Neural cell (in vitro differentiated cells): Measurements from ENCODE around the gene TBXA2R. TPM values are rescaled to one million over a fixed set of nuclear protein-coding genes. Genes with fewer than 3 reads are reported as not detected.

Source experiments
- H2AFZ ChIP-seq: fragments of 200-600, 300-800 bp; sonication (generic), shearing (Covaris generic); 2 replicates; pipeline ENCODE4 v1.6.0; 2014; ENCODE audit warnings: low read depth, mild to moderate bottlenecking, antibody characterized with exemption, low read length, moderate library complexity
- H3F3A ChIP-seq: fragments of 200-600 bp; shearing (Covaris generic); 2 replicates; pipeline ENCODE4 v1.6.1; 2016; ENCODE audit warnings: mild to moderate bottlenecking, moderate library complexity, mixed read lengths, antibody characterized with exemption, low read length; ENCODE audit not compliant: insufficient read depth, poor library complexity, severe bottlenecking
- H3K27ac ChIP-seq: fragments of 200-600, 300-800 bp; sonication (generic), shearing (Covaris generic); 2 replicates; pipeline ENCODE4 v1.5.1; 2014; ENCODE audit warnings: mild to moderate bottlenecking, low read length, moderate library complexity
- H3K27me3 ChIP-seq: fragments of 300-800, 200-600 bp; sonication (generic), shearing (Covaris generic); 2 replicates; pipeline ENCODE4 v1.6.0; 2014; ENCODE audit warnings: mild to moderate bottlenecking, low read depth, low read length, moderate library complexity; ENCODE audit not compliant: insufficient read depth
- H3K36me3 ChIP-seq: fragments of 300-800, 200-600 bp; sonication (generic), shearing (Covaris generic); 2 replicates; pipeline ENCODE4 v1.5.1; 2014; ENCODE audit warnings: mild to moderate bottlenecking, antibody characterized with exemption, low read length, moderate library complexity; ENCODE audit not compliant: insufficient read depth
- H3K4me2 ChIP-seq: fragments of 300-800, 200-600 bp; sonication (generic), shearing (Covaris generic); 2 replicates; pipeline ENCODE4 v1.6.0; 2014; ENCODE audit warnings: mild to moderate bottlenecking, low read length
- H3K4me3 ChIP-seq: fragments of 300-800, 200-600 bp; sonication (generic), shearing (Covaris generic); 2 replicates; pipeline ENCODE4 v1.5.1; 2014; ENCODE audit warnings: mild to moderate bottlenecking, low read length, moderate library complexity
- H3K79me2 ChIP-seq: fragments of 200-600 bp; shearing (Covaris generic); replicated peaks from 2 replicates; pipeline ENCODE4 v1.6.0; 2014; ENCODE audit warnings: mild to moderate bottlenecking, low read length, moderate library complexity; ENCODE audit not compliant: insufficient read depth
- H3K9ac ChIP-seq: fragments of 300-800, 200-600 bp; sonication (generic), shearing (Covaris generic); 2 replicates; pipeline ENCODE4 v1.6.1; 2016; ENCODE audit warnings: mild to moderate bottlenecking, low read length, mixed read lengths
- H3K9me2 ChIP-seq: fragments of 200-600 bp; shearing (Covaris generic); 2 replicates; pipeline ENCODE4 v1.6.1; 2016; ENCODE audit warnings: mild to moderate bottlenecking, low read length, mixed read lengths; ENCODE audit not compliant: insufficient read depth
- H3K9me3 ChIP-seq: fragments of 200-600, 300-800 bp; sonication (generic), shearing (Covaris generic); 2 replicates; pipeline ENCODE4 v1.6.1; 2016; ENCODE audit warnings: mild to moderate bottlenecking, mixed run types, low read length, moderate library complexity, mixed read lengths
- H4K20me1 ChIP-seq: fragments of 200-600 bp; shearing (Covaris generic); 2 replicates; pipeline ENCODE4 v1.6.1; 2016; ENCODE audit warnings: mild to moderate bottlenecking, mixed run types; ENCODE audit not compliant: insufficient read depth
- EP300 ChIP-seq: fragments of 450-650 bp; conservative IDR thresholded peaks from 2 replicates; pipeline ENCODE4 v1.6.1; 2014; ENCODE audit warnings: antibody characterized with exemption, mild to moderate bottlenecking, moderate library complexity; ENCODE audit not compliant: poor library complexity, severe bottlenecking
- EZH2 ChIP-seq: fragments of 200-600, 300-800 bp; shearing (Covaris generic), sonication (generic); IDR thresholded peaks from 2 replicates; pipeline ENCODE4 v1.6.1; 2014; ENCODE audit warnings: antibody characterized with exemption, low read length, borderline replicate concordance, mild to moderate bottlenecking; ENCODE audit not compliant: insufficient read depth, poor library complexity, severe bottlenecking
- POLR2AphosphoS5 ChIP-seq: IDR thresholded peaks from 2 replicates; pipeline ENCODE4 v1.6.1; 2012
- RAD21 ChIP-seq: fragments of 450-650 bp; conservative IDR thresholded peaks from 2 replicates; pipeline ENCODE4 v1.6.1; 2014; ENCODE audit warnings: antibody characterized with exemption, mild to moderate bottlenecking, moderate library complexity
- REST ChIP-seq: IDR thresholded peaks from 2 replicates; pipeline ENCODE4 v1.6.1; 2012; ENCODE audit warnings: borderline replicate concordance
- SMC3 ChIP-seq: fragments of 450-650 bp; conservative IDR thresholded peaks from 2 replicates; pipeline ENCODE4 v1.6.1; 2014; ENCODE audit warnings: antibody characterized with exemption, mild to moderate bottlenecking, moderate library complexity; ENCODE audit not compliant: poor library complexity
- TAF1 ChIP-seq: IDR thresholded peaks from 2 replicates; pipeline ENCODE4 v1.6.1; 2012; ENCODE audit warnings: low read depth
- polyA plus RNA-seq: library from polyadenylated mRNA; depleted of rRNA; stranded (reverse); fragments of >200 nt; gene quantifications from 2 replicates; pipeline ENCODE4 v1.2.3, GENCODE V29; 2014
- TF ChIP-seq, protein P1 (sequence below): fragments of 450-650 bp; IDR thresholded peaks from 2 replicates; pipeline ENCODE4 v1.5.1; 2014; ENCODE audit warnings: antibody characterized with exemption, mild to moderate bottlenecking, moderate library complexity; ENCODE audit not compliant: poor library complexity, severe bottlenecking

TBXA2R gene
- polyA plus RNA-seq, 1 donor from 2014 or later: not detected

DNA sequence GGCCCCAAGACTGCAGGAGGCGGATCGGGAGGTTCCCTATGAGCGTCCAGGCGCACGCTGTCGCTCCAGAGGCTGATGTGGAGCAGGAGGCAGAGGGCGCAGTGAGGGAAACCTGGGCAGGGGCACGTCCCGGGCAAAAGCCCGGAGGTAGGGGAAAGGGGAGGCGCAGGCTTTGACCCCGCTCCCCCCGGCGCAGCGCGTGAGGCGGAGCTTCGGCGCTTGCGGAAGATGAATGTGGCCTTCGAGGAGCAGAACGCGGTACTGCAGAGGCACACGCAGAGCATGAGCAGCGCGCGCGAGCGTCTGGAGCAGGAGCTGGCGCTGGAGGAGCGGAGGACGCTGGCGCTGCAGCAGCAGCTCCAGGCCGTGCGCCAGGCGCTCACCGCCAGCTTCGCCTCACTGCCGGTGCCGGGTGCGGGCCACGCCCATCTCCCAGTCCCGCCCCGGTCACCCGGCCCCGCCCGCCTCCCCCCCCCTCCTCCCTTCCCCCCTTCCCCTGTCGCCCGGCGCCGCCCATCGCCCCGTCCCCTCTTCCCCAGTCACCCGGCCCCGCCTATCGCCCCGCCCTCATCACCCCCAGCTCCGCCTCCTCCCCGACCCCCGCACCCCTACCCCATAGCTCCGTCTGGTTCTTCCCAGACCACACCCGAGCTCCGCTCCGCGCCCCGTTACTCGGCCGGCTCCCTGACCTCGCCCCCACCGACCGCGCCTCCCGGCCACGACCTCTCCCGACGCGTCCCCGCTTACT, 29.8 kb downstream of the TBXA2R start:
- no peaks in the 10 kb centered on the region for H3K36me3 ChIP-seq
- no peaks in the 10 kb centered on the region for H3F3A ChIP-seq
- H3K27ac ChIP-seq: no peak overlapping the region
- H3K4me2 ChIP-seq: peak overlapping the region; percentile 30
- no peaks in the 10 kb centered on the region for H4K20me1 ChIP-seq
- TF ChIP-seq TAF1: no peak
- TF ChIP-seq SMC3: no peak
- peak; percentile 14 for TF ChIP-seq RAD21
- TF ChIP-seq, protein P1, sequence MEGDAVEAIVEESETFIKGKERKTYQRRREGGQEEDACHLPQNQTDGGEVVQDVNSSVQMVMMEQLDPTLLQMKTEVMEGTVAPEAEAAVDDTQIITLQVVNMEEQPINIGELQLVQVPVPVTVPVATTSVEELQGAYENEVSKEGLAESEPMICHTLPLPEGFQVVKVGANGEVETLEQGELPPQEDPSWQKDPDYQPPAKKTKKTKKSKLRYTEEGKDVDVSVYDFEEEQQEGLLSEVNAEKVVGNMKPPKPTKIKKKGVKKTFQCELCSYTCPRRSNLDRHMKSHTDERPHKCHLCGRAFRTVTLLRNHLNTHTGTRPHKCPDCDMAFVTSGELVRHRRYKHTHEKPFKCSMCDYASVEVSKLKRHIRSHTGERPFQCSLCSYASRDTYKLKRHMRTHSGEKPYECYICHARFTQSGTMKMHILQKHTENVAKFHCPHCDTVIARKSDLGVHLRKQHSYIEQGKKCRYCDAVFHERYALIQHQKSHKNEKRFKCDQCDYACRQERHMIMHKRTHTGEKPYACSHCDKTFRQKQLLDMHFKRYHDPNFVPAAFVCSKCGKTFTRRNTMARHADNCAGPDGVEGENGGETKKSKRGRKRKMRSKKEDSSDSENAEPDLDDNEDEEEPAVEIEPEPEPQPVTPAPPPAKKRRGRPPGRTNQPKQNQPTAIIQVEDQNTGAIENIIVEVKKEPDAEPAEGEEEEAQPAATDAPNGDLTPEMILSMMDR: peak; percentile 13
- no peak for TF ChIP-seq EP300
- no peaks in the 10 kb centered on the region for H3K27me3 ChIP-seq
- no peaks in the 10 kb centered on the region for H3K9me2 ChIP-seq
- H3K9ac ChIP-seq: peak overlapping the region; percentile 45
- no peak overlapping the region for H2AFZ ChIP-seq
- peak overlapping the region; percentile 66 for H3K4me3 ChIP-seq
- H3K79me2 ChIP-seq: no peaks in the 10 kb centered on the region
- no peaks in the 10 kb centered on the region for H3K9me3 ChIP-seq

DNA sequence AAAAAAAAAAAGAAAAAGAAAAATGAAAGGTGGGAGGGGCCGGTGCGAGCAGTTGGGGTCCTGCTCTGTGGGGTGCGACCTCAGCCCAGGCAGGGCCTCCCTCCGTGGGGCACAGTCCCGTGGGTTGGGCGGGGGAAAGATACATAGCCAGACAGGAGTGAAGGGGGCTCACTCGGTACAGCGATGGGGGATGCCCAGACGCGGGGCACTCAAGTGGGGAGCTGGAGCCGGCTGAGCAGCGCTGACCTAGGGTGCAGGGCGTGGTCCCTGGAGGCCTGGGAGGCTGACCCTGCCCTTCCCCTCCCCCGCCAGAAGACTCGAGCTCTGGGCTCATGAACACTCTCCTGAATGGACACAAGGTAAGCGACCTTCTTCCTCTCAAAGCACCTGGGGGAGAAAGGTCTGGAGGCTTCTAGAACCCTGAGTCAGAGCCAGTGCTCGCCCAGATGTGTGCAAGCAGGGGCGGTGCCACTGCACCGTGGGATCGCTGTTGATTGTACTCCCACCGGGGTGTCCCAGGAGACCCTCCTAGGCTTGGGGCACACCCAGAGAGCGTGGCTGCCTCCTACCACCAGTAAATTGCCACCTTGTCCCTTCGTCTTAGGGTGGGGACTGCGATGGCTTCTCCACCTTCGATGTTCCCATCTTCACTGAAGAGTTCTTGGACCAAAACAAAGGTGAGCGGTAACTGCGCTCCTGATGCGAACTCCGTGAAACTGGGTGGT, 30.6 kb downstream of the TBXA2R start:
- Histone ChIP-seq H3K27me3 (no peaks in the 10 kb centered on the region), H3K27ac (no peak overlapping the region), H3K4me2 (peak overlapping the region; percentile 30), H3K79me2 (no peaks in the 10 kb centered on the region), H3K9ac (peak overlapping the region; percentile 45), H3K9me2 (no peaks in the 10 kb centered on the region), H3K36me3 (no peaks in the 10 kb centered on the region), H3K4me3 (peak overlapping the region; percentile 66), H3K9me3 (no peaks in the 10 kb centered on the region), H4K20me1 (no peaks in the 10 kb centered on the region), H2AFZ (no peak overlapping the region), H3F3A (no peaks in the 10 kb centered on the region)
- no peak for TF ChIP-seq POLR2AphosphoS5
- no peak for TF ChIP-seq REST
- TF ChIP-seq, protein P1: no peak
- no peak for TF ChIP-seq EZH2
